Adrenal gland (tissue), 5 donors: ENCODE data around the gene BACE2.

Source experiments
- POLR2A ChIP-seq, 2 donors: fragments of 450-650 bp; IDR thresholded peaks; one replicate each; pipeline ENCODE4 v1.6.1; 2017; ENCODE audit warnings: antibody characterized with exemption in 2 of 2, mild to moderate bottlenecking in 2 of 2, moderate library complexity in 1 of 2
- TF ChIP-seq, protein P1 (sequence below), 6 experiments: fragments of 450-650 bp in 4 of 6; fragments of 200-600 bp in 2 of 6; sonication (generic) in 1 of 6; IDR thresholded peaks; 1 replicate in 5 of 6; 2 replicates in 1 of 6; pipeline versions ENCODE4 v1.5.1 to v1.8.0; 2016 to 2021; ENCODE audit warnings: antibody characterized with exemption in 6 of 6, mild to moderate bottlenecking in 2 of 6, moderate library complexity in 1 of 6
- donor health status: DM: no; HTN: no; CAD: no.

DNA sequence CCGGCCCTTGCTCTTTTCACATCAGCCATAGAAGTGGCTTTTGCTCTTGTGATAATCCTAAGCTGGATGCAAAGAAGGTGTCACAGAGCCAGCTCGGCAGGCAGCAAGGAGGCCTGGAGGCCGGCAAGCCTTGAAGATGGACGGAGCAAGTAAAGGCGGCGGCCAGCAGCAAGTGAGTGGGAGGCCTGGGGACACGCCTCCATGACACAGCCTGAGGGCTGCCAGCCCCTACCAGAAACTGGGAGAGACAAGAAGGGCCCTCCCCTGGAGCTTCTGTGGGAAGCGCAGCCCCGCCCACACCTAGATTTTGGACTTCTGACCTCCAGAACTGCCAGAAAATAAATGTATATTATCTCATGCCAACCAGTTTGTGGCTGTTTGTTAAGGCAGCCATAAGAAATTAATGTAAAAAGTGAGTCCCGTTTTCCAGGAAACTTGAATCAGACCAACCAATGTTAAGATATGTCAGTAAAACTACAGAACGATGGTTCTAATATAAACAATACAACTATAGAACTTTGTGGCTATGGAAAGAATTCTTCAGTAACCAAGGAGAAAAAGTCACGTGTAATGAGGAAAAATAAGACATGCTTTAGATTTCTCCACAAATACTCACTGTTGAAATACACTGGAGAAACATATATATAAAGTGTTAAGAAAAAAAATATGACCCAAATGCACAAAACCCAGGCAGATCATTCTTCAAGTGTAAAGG is 49.9 kb downstream of the BACE2 start:
- TF ChIP-seq, protein P1, sequence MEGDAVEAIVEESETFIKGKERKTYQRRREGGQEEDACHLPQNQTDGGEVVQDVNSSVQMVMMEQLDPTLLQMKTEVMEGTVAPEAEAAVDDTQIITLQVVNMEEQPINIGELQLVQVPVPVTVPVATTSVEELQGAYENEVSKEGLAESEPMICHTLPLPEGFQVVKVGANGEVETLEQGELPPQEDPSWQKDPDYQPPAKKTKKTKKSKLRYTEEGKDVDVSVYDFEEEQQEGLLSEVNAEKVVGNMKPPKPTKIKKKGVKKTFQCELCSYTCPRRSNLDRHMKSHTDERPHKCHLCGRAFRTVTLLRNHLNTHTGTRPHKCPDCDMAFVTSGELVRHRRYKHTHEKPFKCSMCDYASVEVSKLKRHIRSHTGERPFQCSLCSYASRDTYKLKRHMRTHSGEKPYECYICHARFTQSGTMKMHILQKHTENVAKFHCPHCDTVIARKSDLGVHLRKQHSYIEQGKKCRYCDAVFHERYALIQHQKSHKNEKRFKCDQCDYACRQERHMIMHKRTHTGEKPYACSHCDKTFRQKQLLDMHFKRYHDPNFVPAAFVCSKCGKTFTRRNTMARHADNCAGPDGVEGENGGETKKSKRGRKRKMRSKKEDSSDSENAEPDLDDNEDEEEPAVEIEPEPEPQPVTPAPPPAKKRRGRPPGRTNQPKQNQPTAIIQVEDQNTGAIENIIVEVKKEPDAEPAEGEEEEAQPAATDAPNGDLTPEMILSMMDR (IDR thresholded peaks at IDR 0.05), result no peak
- no peak for TF ChIP-seq POLR2A (IDR thresholded peaks at IDR 0.05)
